OCI-LY3 (cell line): ENCODE data around the gene GRIP1.

Experiments used
- EZH2phosphoT487 ChIP-seq: fragments of 200-600 bp; shearing (Covaris generic); IDR thresholded peaks from 2 replicates; pipeline ENCODE4 v1.6.1; 2018; ENCODE audit warnings: antibody characterized with exemption, mixed run types, low read depth
- TF ChIP-seq, protein P1 (sequence below): fragments of 200-600, 300-600 bp; sonication (generic); IDR thresholded peaks from 2 replicates; pipeline ENCODE4 v1.5.1; 2014; ENCODE audit warnings: antibody characterized with exemption, low read length, low read depth

- TF ChIP-seq, protein P1, sequence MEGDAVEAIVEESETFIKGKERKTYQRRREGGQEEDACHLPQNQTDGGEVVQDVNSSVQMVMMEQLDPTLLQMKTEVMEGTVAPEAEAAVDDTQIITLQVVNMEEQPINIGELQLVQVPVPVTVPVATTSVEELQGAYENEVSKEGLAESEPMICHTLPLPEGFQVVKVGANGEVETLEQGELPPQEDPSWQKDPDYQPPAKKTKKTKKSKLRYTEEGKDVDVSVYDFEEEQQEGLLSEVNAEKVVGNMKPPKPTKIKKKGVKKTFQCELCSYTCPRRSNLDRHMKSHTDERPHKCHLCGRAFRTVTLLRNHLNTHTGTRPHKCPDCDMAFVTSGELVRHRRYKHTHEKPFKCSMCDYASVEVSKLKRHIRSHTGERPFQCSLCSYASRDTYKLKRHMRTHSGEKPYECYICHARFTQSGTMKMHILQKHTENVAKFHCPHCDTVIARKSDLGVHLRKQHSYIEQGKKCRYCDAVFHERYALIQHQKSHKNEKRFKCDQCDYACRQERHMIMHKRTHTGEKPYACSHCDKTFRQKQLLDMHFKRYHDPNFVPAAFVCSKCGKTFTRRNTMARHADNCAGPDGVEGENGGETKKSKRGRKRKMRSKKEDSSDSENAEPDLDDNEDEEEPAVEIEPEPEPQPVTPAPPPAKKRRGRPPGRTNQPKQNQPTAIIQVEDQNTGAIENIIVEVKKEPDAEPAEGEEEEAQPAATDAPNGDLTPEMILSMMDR = no peak
- TF ChIP-seq EZH2phosphoT487 = no peak
Measured at GRCh38 chr12:66605293-66605692, 73.6 kb downstream of the GRIP1 start.
